Liver (tissue), 9 donors: ENCODE measurements around the gene FSIP1. TPM values are rescaled to one million over a fixed set of nuclear protein-coding genes. Genes with fewer than 3 reads are reported as not detected.

Source experiments
- DNase-seq: peaks from one replicate; pipeline ENCODE4 v3.0.0-alpha.2; 2017; ENCODE audit warnings: low spot score
- H3K27ac ChIP-seq, 2 donors: one replicate each; pipeline ENCODE4 v1.7.0; 2013; ENCODE audit warnings: inconsistent platforms in 2 of 2, low read length in 2 of 2, control low read depth in 1 of 2, low read depth in 1 of 2, mild to moderate bottlenecking in 1 of 2
- H3K27me3 ChIP-seq, 4 donors: one replicate each; pipeline versions ENCODE4 v1.6.1 to v1.7.0; 2013; ENCODE audit warnings: low read length in 3 of 4, inconsistent platforms in 1 of 4, mild to moderate bottlenecking in 1 of 4, moderate library complexity in 1 of 4; ENCODE audit not compliant: control insufficient read depth in 4 of 4, insufficient read depth in 4 of 4
- H3K36me3 ChIP-seq, 4 donors: one replicate each; pipeline versions ENCODE4 v1.6.1 to v1.7.0; 2013; ENCODE audit warnings: low read length in 3 of 4, mild to moderate bottlenecking in 3 of 4, low read depth in 1 of 4, moderate library complexity in 1 of 4; ENCODE audit not compliant: control insufficient read depth in 4 of 4, insufficient read depth in 3 of 4
- H3K4me1 ChIP-seq, 4 donors: one replicate each; pipeline versions ENCODE4 v1.6.1 to v1.7.0; 2013; ENCODE audit warnings: low read length in 3 of 4, mild to moderate bottlenecking in 3 of 4, moderate library complexity in 1 of 4; ENCODE audit not compliant: control insufficient read depth in 4 of 4, insufficient read depth in 4 of 4
- H3K4me3 ChIP-seq, 3 donors: one replicate each; pipeline versions ENCODE4 v1.6.1 to v1.7.0; 2013; ENCODE audit warnings: low read length in 3 of 3, control low read depth in 1 of 3, low read depth in 1 of 3, mild to moderate bottlenecking in 1 of 3
- H3K9ac ChIP-seq, 2 donors: one replicate each; pipeline ENCODE4 v1.7.0; 2013; ENCODE audit warnings: low read length in 2 of 2, mild to moderate bottlenecking in 2 of 2, moderate library complexity in 2 of 2, control low read depth in 1 of 2, low read depth in 1 of 2
- H3K9me3 ChIP-seq, 4 donors: one replicate each; pipeline versions ENCODE4 v1.6.1 to v1.7.0; 2013; ENCODE audit warnings: low read length in 3 of 4; ENCODE audit not compliant: control insufficient read depth in 4 of 4
- EGR1 ChIP-seq, 2 donors: IDR thresholded peaks; 2 replicates each; pipeline ENCODE4 v1.6.1; 2016 to 2018; ENCODE audit warnings: antibody characterized with exemption in 2 of 2, low read depth in 2 of 2
- FOXA1 ChIP-seq: IDR thresholded peaks from 2 replicates; pipeline ENCODE4 v1.6.1; 2016; ENCODE audit warnings: antibody characterized with exemption
- FOXA2 ChIP-seq: IDR thresholded peaks from 2 replicates; pipeline ENCODE4 v1.6.1; 2016; ENCODE audit warnings: antibody characterized with exemption
- GABPA ChIP-seq, 2 donors: IDR thresholded peaks in 1 of 2; conservative IDR thresholded peaks in 1 of 2; 2 replicates each; pipeline ENCODE4 v1.6.1; 2016; ENCODE audit warnings: antibody characterized with exemption in 2 of 2, mild to moderate bottlenecking in 1 of 2, moderate library complexity in 1 of 2
- HNF4A ChIP-seq, 2 donors: conservative IDR thresholded peaks; 2 replicates each; pipeline ENCODE4 v1.6.1; 2016; ENCODE audit warnings: antibody characterized with exemption in 2 of 2, mild to moderate bottlenecking in 2 of 2
- HNF4G ChIP-seq: IDR thresholded peaks from 2 replicates; pipeline ENCODE4 v1.6.1; 2016; ENCODE audit warnings: antibody characterized with exemption
- JUND ChIP-seq, 2 donors: IDR thresholded peaks; 2 replicates each; pipeline ENCODE4 v1.6.1; 2016; ENCODE audit warnings: antibody characterized with exemption in 2 of 2
- NR2F2 ChIP-seq: IDR thresholded peaks from 2 replicates; pipeline ENCODE4 v1.6.1; 2016; ENCODE audit warnings: antibody characterized with exemption
- RAD21 ChIP-seq, 2 donors: IDR thresholded peaks; 2 replicates each; pipeline ENCODE4 v1.6.1; 2016; ENCODE audit warnings: antibody characterized with exemption in 2 of 2, mild to moderate bottlenecking in 2 of 2
- RXRA ChIP-seq, 2 donors: IDR thresholded peaks; 2 replicates each; pipeline ENCODE4 v1.6.1; 2017 to 2018; ENCODE audit warnings: antibody characterized with exemption in 2 of 2, mild to moderate bottlenecking in 1 of 2
- SP1 ChIP-seq: IDR thresholded peaks from 2 replicates; pipeline ENCODE4 v1.6.1; 2018; ENCODE audit warnings: antibody characterized with exemption, mild to moderate bottlenecking
- TAF1 ChIP-seq: conservative IDR thresholded peaks from 2 replicates; pipeline ENCODE4 v1.6.1; 2016; ENCODE audit warnings: antibody characterized with exemption, mild to moderate bottlenecking
- YY1 ChIP-seq: IDR thresholded peaks from 2 replicates; pipeline ENCODE4 v1.6.1; 2016; ENCODE audit warnings: antibody characterized with exemption, mild to moderate bottlenecking
- WGBS: extraction: QIAGEN DNeasy Blood & Tissue Kit; methylation state at CpG from one replicate; pipeline ENCODE4 v1.1.7; 2013; 5-methylcytosine and 5-hydroxymethylcytosine counted together
- polyA plus RNA-seq, 2 donors: library from polyadenylated mRNA; stranded (reverse) in 1 of 2; unstranded in 1 of 2; fragments of 200-250 nt in 1 of 2; fragments of >200 nt in 1 of 2; fragmentation: Nextera tagmentation in 1 of 2; extraction: Ambion mirVana in 1 of 2; gene quantifications; one replicate each; pipeline versions ENCODE4 v1.2.1 to v1.2.3, GENCODE V29; 2013 to 2015
- total RNA-seq, 2 donors: library from RNA; depleted of rRNA; stranded (reverse); fragments of >200 nt; gene quantifications; one replicate each; pipeline ENCODE4 v1.2.3, GENCODE V29; 2014
- TF ChIP-seq, protein P1 (sequence below): IDR thresholded peaks from 2 replicates; pipeline ENCODE4 v1.6.1; 2016; ENCODE audit warnings: antibody characterized with exemption
- TF ChIP-seq, protein P2 (sequence below): IDR thresholded peaks from 2 replicates; pipeline ENCODE4 v1.6.1; 2016; ENCODE audit warnings: antibody characterized with exemption, mild to moderate bottlenecking
- TF ChIP-seq, protein P3 (sequence below): IDR thresholded peaks from 2 replicates; pipeline ENCODE4 v1.6.1; 2016; ENCODE audit warnings: antibody characterized with exemption
- TF ChIP-seq, protein P4 (sequence below): IDR thresholded peaks from 2 replicates; pipeline ENCODE4 v1.6.1; 2016; ENCODE audit warnings: antibody characterized with exemption
- TF ChIP-seq, protein P5 (sequence below): fragments of 150-350 bp; IDR thresholded peaks from 2 replicates; pipeline ENCODE4 v1.5.1; 2017; ENCODE audit warnings: improper control_type of control experiment, low read depth, low read length; ENCODE audit not compliant: missing input control
- donor health status: healthy.
- donor health status: healthy.
- donor health status: healthy.
- donor health status: healthy.
- donor health status: healthy.

FSIP1 gene
- total and polyA plus RNA-seq, 4 donors: 0.05 to 0.29 (median 0.13) TPM

DNA sequence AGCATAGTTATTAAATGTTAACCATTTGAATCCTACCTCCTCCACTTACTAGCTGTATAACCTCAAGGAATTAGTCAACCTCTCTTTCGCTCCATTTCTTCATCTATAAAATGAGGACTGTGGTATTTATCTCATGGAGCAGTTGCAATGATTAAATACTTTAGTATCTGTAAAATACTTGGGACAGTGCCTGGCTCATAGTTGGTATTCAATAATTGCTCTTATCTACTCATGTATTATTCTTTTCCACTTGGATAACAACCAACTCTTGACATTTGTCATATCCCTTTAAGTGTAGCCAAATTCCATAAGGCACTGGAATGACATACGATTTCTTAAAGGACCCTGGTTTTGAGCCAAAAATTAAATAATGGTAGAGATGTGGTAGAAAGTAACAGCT, 72.0 kb downstream of the FSIP1 start:
- 64% methylated on average over 2 of the region's 2 CpGs for WGBS
- Histone ChIP-seq H3K27ac (no peak overlapping the region), H3K9ac (no peak overlapping the region), H3K4me3 (no peak overlapping the region), H3K27me3 (no peaks in the 10 kb centered on the region), H3K9me3 (no peaks in the 10 kb centered on the region), H3K36me3 (no peaks in the 10 kb centered on the region), H3K4me1 (no peaks in the 10 kb centered on the region)
- TF ChIP-seq, protein P1, sequence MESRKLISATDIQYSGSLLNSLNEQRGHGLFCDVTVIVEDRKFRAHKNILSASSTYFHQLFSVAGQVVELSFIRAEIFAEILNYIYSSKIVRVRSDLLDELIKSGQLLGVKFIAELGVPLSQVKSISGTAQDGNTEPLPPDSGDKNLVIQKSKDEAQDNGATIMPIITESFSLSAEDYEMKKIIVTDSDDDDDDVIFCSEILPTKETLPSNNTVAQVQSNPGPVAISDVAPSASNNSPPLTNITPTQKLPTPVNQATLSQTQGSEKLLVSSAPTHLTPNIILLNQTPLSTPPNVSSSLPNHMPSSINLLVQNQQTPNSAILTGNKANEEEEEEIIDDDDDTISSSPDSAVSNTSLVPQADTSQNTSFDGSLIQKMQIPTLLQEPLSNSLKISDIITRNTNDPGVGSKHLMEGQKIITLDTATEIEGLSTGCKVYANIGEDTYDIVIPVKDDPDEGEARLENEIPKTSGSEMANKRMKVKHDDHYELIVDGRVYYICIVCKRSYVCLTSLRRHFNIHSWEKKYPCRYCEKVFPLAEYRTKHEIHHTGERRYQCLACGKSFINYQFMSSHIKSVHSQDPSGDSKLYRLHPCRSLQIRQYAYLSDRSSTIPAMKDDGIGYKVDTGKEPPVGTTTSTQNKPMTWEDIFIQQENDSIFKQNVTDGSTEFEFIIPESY: no peak
- TF ChIP-seq HNF4A (conservative IDR thresholded peaks at IDR 0.05) (no peak), YY1 (no peak), TAF1 (no peak), GABPA (IDR thresholded peaks at IDR 0.05 in 1 of 2, conservative IDR thresholded peaks at IDR 0.05 in 1 of 2) (no peak), EGR1 (IDR thresholded peaks at IDR 0.05; ENCODE audit: low read depth in 2 of 2) (no peak), NR2F2 (no peak), HNF4G (no peak), JUND (IDR thresholded peaks at IDR 0.05) (no peak), SP1 (no peak), FOXA1 (no peak), RAD21 (IDR thresholded peaks at IDR 0.05) (no peak), FOXA2 (no peak), RXRA (IDR thresholded peaks at IDR 0.05) (no peak)
- TF ChIP-seq, protein P2, sequence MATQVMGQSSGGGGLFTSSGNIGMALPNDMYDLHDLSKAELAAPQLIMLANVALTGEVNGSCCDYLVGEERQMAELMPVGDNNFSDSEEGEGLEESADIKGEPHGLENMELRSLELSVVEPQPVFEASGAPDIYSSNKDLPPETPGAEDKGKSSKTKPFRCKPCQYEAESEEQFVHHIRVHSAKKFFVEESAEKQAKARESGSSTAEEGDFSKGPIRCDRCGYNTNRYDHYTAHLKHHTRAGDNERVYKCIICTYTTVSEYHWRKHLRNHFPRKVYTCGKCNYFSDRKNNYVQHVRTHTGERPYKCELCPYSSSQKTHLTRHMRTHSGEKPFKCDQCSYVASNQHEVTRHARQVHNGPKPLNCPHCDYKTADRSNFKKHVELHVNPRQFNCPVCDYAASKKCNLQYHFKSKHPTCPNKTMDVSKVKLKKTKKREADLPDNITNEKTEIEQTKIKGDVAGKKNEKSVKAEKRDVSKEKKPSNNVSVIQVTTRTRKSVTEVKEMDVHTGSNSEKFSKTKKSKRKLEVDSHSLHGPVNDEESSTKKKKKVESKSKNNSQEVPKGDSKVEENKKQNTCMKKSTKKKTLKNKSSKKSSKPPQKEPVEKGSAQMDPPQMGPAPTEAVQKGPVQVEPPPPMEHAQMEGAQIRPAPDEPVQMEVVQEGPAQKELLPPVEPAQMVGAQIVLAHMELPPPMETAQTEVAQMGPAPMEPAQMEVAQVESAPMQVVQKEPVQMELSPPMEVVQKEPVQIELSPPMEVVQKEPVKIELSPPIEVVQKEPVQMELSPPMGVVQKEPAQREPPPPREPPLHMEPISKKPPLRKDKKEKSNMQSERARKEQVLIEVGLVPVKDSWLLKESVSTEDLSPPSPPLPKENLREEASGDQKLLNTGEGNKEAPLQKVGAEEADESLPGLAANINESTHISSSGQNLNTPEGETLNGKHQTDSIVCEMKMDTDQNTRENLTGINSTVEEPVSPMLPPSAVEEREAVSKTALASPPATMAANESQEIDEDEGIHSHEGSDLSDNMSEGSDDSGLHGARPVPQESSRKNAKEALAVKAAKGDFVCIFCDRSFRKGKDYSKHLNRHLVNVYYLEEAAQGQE: no peak
- TF ChIP-seq, protein P3, sequence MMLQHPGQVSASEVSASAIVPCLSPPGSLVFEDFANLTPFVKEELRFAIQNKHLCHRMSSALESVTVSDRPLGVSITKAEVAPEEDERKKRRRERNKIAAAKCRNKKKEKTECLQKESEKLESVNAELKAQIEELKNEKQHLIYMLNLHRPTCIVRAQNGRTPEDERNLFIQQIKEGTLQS: no peak
- TF ChIP-seq, protein P4, sequence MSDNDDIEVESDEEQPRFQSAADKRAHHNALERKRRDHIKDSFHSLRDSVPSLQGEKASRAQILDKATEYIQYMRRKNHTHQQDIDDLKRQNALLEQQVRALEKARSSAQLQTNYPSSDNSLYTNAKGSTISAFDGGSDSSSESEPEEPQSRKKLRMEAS: no peak
- TF ChIP-seq, protein P5, sequence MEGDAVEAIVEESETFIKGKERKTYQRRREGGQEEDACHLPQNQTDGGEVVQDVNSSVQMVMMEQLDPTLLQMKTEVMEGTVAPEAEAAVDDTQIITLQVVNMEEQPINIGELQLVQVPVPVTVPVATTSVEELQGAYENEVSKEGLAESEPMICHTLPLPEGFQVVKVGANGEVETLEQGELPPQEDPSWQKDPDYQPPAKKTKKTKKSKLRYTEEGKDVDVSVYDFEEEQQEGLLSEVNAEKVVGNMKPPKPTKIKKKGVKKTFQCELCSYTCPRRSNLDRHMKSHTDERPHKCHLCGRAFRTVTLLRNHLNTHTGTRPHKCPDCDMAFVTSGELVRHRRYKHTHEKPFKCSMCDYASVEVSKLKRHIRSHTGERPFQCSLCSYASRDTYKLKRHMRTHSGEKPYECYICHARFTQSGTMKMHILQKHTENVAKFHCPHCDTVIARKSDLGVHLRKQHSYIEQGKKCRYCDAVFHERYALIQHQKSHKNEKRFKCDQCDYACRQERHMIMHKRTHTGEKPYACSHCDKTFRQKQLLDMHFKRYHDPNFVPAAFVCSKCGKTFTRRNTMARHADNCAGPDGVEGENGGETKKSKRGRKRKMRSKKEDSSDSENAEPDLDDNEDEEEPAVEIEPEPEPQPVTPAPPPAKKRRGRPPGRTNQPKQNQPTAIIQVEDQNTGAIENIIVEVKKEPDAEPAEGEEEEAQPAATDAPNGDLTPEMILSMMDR: no peak
- DNase-seq: no peak
